Panc1 (cell line): ENCODE results near the gene SLC12A8. TPM values are rescaled to one million over a fixed set of nuclear protein-coding genes. Genes with fewer than 3 reads are reported as not detected.

ENCODE experiments used
- ATAC-seq: fragments of 200-7000 bp; cut with Tn5 transposase; 2 replicates; pipeline ENCODE4 v1.9.1; 2020; ENCODE audit warnings: mild to moderate bottlenecking, moderate library complexity
- BruUV-seq: library from RNA; stranded (reverse); fragments of 400-500 nt; replicated peaks from 2 replicates; lab custom pipeline; 2021; lab: Mats Ljungman, UMichigan
- CTCF ChIA-PET: fragments of 300-600 bp; sonication (Branson Sonifier 250); formaldehyde crosslinking; loops from one replicate; lab custom pipeline; 2022; ENCODE audit warnings: antibody characterized with exemption; lab: Charles Lee
- POLR2A ChIA-PET: fragments of 300-600 bp; sonication (Branson Sonifier 250); formaldehyde crosslinking; loops from one replicate; lab custom pipeline; 2022; ENCODE audit warnings: antibody characterized with exemption; lab: Charles Lee
- DNase-seq: peaks from one replicate; pipeline ENCODE4 v3.0.0-alpha.2; 2010; ENCODE audit warnings: low read depth, low spot score
- H3K27ac ChIP-seq: 2 replicates; pipeline ENCODE4 v1.5.1; 2011; ENCODE audit warnings: mild to moderate bottlenecking, low read length, inconsistent platforms
- H3K27me3 ChIP-seq: fragments of 200-500 bp; sonication (Bioruptor generic); 2 replicates; pipeline ENCODE4 v1.6.0; 2014; ENCODE audit warnings: low read length, inconsistent platforms; ENCODE audit not compliant: control insufficient read depth, insufficient read depth
- H3K36me3 ChIP-seq: fragments of 200-500 bp; sonication (Bioruptor generic); 2 replicates; pipeline ENCODE4 v1.5.1; 2014; ENCODE audit warnings: inconsistent platforms, mild to moderate bottlenecking, low read length, moderate library complexity; ENCODE audit not compliant: control insufficient read depth, insufficient read depth
- H3K4me1 ChIP-seq: 2 replicates; pipeline ENCODE4 v1.5.1; 2011; ENCODE audit warnings: inconsistent platforms, mild to moderate bottlenecking, low read length, moderate library complexity; ENCODE audit not compliant: control insufficient read depth, insufficient read depth
- H3K4me3 ChIP-seq, 2 experiments: 2 replicates each; pipeline ENCODE4 v1.5.1; 2011 to 2012; ENCODE audit warnings: low read depth in 2 of 2, low read length in 2 of 2, mild to moderate bottlenecking in 2 of 2, inconsistent platforms in 1 of 2, moderate library complexity in 1 of 2
- H3K9me3 ChIP-seq: fragments of 200-500 bp; sonication (Bioruptor generic); 2 replicates; pipeline ENCODE4 v1.5.1; 2014; ENCODE audit warnings: low read depth, mild to moderate bottlenecking, inconsistent platforms, low read length, moderate library complexity; ENCODE audit not compliant: control insufficient read depth, insufficient read depth
- POLR2AphosphoS5 ChIP-seq: IDR thresholded peaks from 2 replicates; pipeline ENCODE4 v1.6.1; 2012; ENCODE audit warnings: mild to moderate bottlenecking, low read depth, low read length, moderate library complexity
- SIN3A ChIP-seq: IDR thresholded peaks from 2 replicates; pipeline ENCODE4 v1.6.1; 2012; ENCODE audit warnings: low read depth, mild to moderate bottlenecking, low read length, moderate library complexity, borderline replicate concordance; ENCODE audit not compliant: insufficient read depth
- TCF7L2 ChIP-seq: IDR thresholded peaks from 2 replicates; pipeline ENCODE4 v1.6.1; 2011; ENCODE audit warnings: mild to moderate bottlenecking, low read depth, low read length, inconsistent platforms
- in situ Hi-C: cut with HindIII; loops from 2 replicates; pipeline ENCODE4 v1.10.0; 2016; ENCODE audit warnings: low sequenced_read_pairs, low pct_unique_long_range_greater_than_20kb
- intact Hi-C: fragments of 100-400 bp; cut with micrococcal nuclease; formaldehyde crosslinking; loops from one replicate; pipeline ENCODE4 v1.10.0; 2022; ENCODE audit not compliant: unreplicated experiment
- total RNA-seq: library from RNA; stranded (reverse); gene quantifications from one replicate; pipeline ENCODE4 v1.2.1, GENCODE V29; 2021; ENCODE audit not compliant: unreplicated experiment
- TF ChIP-seq, protein P1 (sequence below), 2 experiments: IDR thresholded peaks; 2 replicates each; pipeline ENCODE4 v1.6.1; 2011 to 2012; ENCODE audit warnings: low read depth in 2 of 2, control low read depth in 1 of 2, low read length in 1 of 2, mild to moderate bottlenecking in 1 of 2, moderate library complexity in 1 of 2; ENCODE audit not compliant: insufficient read depth in 1 of 2
- TF ChIP-seq, protein P2 (sequence below): fragments of 450-650 bp; IDR thresholded peaks from 2 replicates; pipeline ENCODE4 v1.5.1; 2017; ENCODE audit warnings: mild to moderate bottlenecking

Gene SLC12A8
- total RNA-seq, 1 experiment from 2014 or later: 7.0 TPM

DNA sequence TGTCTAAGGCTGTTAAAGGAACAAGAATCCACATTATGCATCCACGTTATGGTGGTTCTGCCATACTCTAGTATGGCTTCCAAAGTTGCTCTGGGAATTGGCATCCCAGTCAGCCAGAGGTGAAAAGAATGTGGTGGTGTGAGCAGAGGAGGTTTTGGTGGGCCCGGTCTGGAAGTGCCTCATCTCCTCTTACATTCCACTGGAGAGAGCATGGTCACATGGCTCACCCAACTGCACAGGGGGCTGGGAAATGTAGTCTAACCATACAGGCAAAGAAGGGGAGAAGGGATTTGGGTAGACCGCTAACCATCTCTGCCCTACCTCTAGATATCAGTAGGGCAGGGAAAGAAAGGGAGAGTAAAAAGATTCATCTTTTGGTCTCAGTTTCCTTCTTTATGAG lies 153.6 kb downstream of the SLC12A8 start:
- TF ChIP-seq, protein P1, sequence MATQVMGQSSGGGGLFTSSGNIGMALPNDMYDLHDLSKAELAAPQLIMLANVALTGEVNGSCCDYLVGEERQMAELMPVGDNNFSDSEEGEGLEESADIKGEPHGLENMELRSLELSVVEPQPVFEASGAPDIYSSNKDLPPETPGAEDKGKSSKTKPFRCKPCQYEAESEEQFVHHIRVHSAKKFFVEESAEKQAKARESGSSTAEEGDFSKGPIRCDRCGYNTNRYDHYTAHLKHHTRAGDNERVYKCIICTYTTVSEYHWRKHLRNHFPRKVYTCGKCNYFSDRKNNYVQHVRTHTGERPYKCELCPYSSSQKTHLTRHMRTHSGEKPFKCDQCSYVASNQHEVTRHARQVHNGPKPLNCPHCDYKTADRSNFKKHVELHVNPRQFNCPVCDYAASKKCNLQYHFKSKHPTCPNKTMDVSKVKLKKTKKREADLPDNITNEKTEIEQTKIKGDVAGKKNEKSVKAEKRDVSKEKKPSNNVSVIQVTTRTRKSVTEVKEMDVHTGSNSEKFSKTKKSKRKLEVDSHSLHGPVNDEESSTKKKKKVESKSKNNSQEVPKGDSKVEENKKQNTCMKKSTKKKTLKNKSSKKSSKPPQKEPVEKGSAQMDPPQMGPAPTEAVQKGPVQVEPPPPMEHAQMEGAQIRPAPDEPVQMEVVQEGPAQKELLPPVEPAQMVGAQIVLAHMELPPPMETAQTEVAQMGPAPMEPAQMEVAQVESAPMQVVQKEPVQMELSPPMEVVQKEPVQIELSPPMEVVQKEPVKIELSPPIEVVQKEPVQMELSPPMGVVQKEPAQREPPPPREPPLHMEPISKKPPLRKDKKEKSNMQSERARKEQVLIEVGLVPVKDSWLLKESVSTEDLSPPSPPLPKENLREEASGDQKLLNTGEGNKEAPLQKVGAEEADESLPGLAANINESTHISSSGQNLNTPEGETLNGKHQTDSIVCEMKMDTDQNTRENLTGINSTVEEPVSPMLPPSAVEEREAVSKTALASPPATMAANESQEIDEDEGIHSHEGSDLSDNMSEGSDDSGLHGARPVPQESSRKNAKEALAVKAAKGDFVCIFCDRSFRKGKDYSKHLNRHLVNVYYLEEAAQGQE (IDR thresholded peaks at IDR 0.05; ENCODE audit: insufficient read depth in 1 of 2, low read depth in 2 of 2, low read length in 1 of 2): no peak
- TF ChIP-seq, protein P2, sequence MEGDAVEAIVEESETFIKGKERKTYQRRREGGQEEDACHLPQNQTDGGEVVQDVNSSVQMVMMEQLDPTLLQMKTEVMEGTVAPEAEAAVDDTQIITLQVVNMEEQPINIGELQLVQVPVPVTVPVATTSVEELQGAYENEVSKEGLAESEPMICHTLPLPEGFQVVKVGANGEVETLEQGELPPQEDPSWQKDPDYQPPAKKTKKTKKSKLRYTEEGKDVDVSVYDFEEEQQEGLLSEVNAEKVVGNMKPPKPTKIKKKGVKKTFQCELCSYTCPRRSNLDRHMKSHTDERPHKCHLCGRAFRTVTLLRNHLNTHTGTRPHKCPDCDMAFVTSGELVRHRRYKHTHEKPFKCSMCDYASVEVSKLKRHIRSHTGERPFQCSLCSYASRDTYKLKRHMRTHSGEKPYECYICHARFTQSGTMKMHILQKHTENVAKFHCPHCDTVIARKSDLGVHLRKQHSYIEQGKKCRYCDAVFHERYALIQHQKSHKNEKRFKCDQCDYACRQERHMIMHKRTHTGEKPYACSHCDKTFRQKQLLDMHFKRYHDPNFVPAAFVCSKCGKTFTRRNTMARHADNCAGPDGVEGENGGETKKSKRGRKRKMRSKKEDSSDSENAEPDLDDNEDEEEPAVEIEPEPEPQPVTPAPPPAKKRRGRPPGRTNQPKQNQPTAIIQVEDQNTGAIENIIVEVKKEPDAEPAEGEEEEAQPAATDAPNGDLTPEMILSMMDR: no peak
- no peak for TF ChIP-seq TCF7L2
- no peak for TF ChIP-seq SIN3A
- no peak for TF ChIP-seq POLR2AphosphoS5
- POLR2A ChIA-PET: no interaction called here
- Histone ChIP-seq H3K36me3 (no peaks in the 10 kb centered on the region), H3K9me3 (no peaks in the 10 kb centered on the region), H3K4me1 (peaks cover 69% of the 10 kb centered on the region), H3K27ac (peak overlapping the region; percentile 97), H3K4me3 (no peak overlapping the region), H3K27me3 (no peaks in the 10 kb centered on the region)
- BruUV-seq: no TSS peak
- DNase-seq (no peak), ATAC-seq (no peak)
- in situ Hi-C loops: no loop called here
- CTCF ChIA-PET: no interaction called here
- intact Hi-C loops: no loop called here

DNA sequence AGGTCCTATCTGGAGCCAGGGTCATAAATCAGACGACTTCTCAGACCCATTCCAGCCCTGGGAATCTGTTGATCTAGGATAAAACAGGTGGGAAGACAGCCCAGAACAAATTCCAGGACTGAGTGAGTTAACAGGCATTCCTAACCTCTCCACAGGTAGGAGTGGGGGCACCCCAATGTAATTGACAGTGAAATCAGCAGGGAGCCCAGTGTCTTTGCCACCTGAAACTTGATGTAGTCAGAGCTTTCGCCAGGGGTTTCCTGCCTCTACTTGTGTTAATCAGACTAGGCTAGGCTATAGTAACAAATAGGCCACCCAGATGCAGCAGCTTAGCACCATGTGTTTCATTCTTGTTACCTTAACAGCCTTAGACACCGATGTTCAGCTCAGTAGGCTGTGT lies 154.0 kb downstream of the SLC12A8 start:
- no TSS peak for BruUV-seq
- DNase-seq (no peak), ATAC-seq (no peak)
- Histone ChIP-seq H3K9me3 (no peaks in the 10 kb centered on the region), H3K4me1 (peaks cover 69% of the 10 kb centered on the region), H3K4me3 (no peak overlapping the region), H3K36me3 (no peaks in the 10 kb centered on the region), H3K27me3 (no peaks in the 10 kb centered on the region), H3K27ac (peak overlapping the region; percentile 97)
- TF ChIP-seq TCF7L2 (no peak), POLR2AphosphoS5 (no peak), SIN3A (no peak)
- TF ChIP-seq, protein P1 (IDR thresholded peaks at IDR 0.05; ENCODE audit: insufficient read depth in 1 of 2, low read depth in 2 of 2, low read length in 1 of 2): no peak
- TF ChIP-seq, protein P2: no peak
- intact Hi-C loops (no loop called here), in situ Hi-C loops (no loop called here)
- CTCF ChIA-PET: no interaction called here
- POLR2A ChIA-PET: no interaction called here
